ENCODE data around the gene RABEPK. TPM values are rescaled to one million over a fixed set of nuclear protein-coding genes. Genes with fewer than 3 reads are reported as not detected.
A peak's percentile ranks its signal among the peaks of the same experiment; 100 is the strongest.

The RABEPK gene
- total and polyA plus RNA-seq, 10 of the 15 experiments (the other 5 are each of a cell fraction or from before 2014, with no cell fraction given) = 26.9 to 59.8 (median 39.4) TPM

DNA sequence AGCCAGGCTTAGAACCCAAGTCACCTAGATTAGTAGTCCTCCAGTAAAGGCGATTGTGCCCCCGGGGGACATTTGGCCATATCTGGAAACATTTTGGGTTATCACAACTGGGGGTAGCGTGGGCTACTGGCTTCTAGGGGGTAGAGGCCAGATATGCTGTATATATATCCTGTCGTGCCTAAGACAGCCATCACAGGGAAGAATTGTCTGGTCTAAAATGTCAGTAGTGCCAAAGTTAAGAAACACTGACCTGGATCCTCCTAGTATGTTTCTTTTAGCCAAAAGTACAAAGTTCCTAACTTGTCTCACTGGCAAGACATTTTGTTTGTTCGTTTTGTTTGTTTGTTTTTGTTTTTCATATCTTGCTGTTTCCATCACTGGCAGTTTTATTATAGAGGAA is 13.8 kb downstream of the RABEPK start:
- Histone ChIP-seq H3K4me2 (ENCODE audit: control insufficient read depth, insufficient read depth) (no peak overlapping the region), H3K27me3 (replicated peaks in 1 of 2; ENCODE audit: control insufficient read depth in 2 of 2, insufficient read depth in 2 of 2, low read length in 1 of 2) (no peaks in the 10 kb centered on the region), H3K36me3 (ENCODE audit: control insufficient read depth in 2 of 2, insufficient read depth in 2 of 2, low read length in 1 of 2) (peaks cover 0 to 11% of the 10 kb centered on the region in 2 experiments), H2AFZ (ENCODE audit: control insufficient read depth, low read depth, low read length) (no peak overlapping the region), H3K9me3 (replicated peaks; ENCODE audit: control insufficient read depth, insufficient read depth, low read length) (no peaks in the 10 kb centered on the region), H3K79me2 (ENCODE audit: control insufficient read depth, insufficient read depth, low read length) (no peaks in the 10 kb centered on the region), H4K20me1 (ENCODE audit: control insufficient read depth, insufficient read depth) (no peaks in the 10 kb centered on the region), H3K9ac (ENCODE audit: control insufficient read depth, insufficient read depth, low read length) (no peak overlapping the region), H3K4me3 (no peak overlapping the region), H3K4me1 (ENCODE audit: control insufficient read depth, insufficient read depth, low read length) (no peaks in the 10 kb centered on the region), H3K27ac (ENCODE audit: control insufficient read depth, insufficient read depth) (no peak overlapping the region)
- WGBS (ENCODE audit: insufficient coverage, insufficient replicate concordance, low lambda C conversion rate, missing lambda C conversion rate) = 75% methylated on average over 5 of the region's 5 CpGs
- BruUV-seq (replicated peaks) = no TSS peak
- POLR2A ChIA-PET = no interaction called here
- TF ChIP-seq NR2C1 (IDR thresholded peaks at IDR 0.05) (no peak), HSF1 (IDR thresholded peaks at IDR 0.05; ENCODE audit: low read depth, low read length) (no peak), ZBED1 (IDR thresholded peaks at IDR 0.05; ENCODE audit: borderline replicate concordance) (no peak), MYC (IDR thresholded peaks at IDR 0.05; ENCODE audit: insufficient read depth, insufficient read length, insufficient replicate concordance, low read length, severe bottlenecking) (no peak), YY1 (IDR thresholded peaks at IDR 0.05; ENCODE audit: low read depth, low read length) (no peak), ASH2L (IDR thresholded peaks at IDR 0.05; ENCODE audit: borderline replicate concordance, low read depth) (no peak), SMAD1 (IDR thresholded peaks at IDR 0.05; ENCODE audit: low read depth, partially characterized antibody) (no peak), TCF3 (IDR thresholded peaks at IDR 0.05; ENCODE audit: borderline replicate concordance, insufficient read depth, low read depth, low read length) (no peak), TARDBP (IDR thresholded peaks at IDR 0.05; ENCODE audit: borderline replicate concordance) (no peak), RB1 (IDR thresholded peaks at IDR 0.05; ENCODE audit: borderline replicate concordance) (no peak), PAX5 (IDR thresholded peaks at IDR 0.05; ENCODE audit: borderline replicate concordance, low read depth, low read length) (no peak), PRDM15 (CRISPR knock-in tag; IDR thresholded peaks at IDR 0.05) (no peak), IKZF1 (conservative IDR thresholded peaks at IDR 0.05) (no peak), BACH1 (IDR thresholded peaks at IDR 0.05; ENCODE audit: borderline replicate concordance) (no peak), GABPA (IDR thresholded peaks at IDR 0.05; ENCODE audit: low read depth) (no peak), NFXL1 (IDR thresholded peaks at IDR 0.05; ENCODE audit: borderline replicate concordance) (no peak), SKIL (IDR thresholded peaks at IDR 0.05; ENCODE audit: low read depth, poor library complexity, severe bottlenecking) (no peak)
- FAIRE-seq = peak; percentile 35
- no peak for DNase-seq (ENCODE audit: low read depth, low spot score)
- intact Hi-C loops (cut with micrococcal nuclease; ENCODE audit: unreplicated experiment) = no loop called here
- RAD21 ChIA-PET (ENCODE audit: unreplicated experiment) = no interaction called here
- no peak for ATAC-seq
- CTCF ChIA-PET = no interaction called here
- SMC1A ChIA-PET (ENCODE audit: uncharacterized antibody, unreplicated experiment) = no interaction called here
- in situ Hi-C loops (cut with MboI) = no loop called here
